Measurements from ENCODE around the gene EVX2.
A peak's percentile ranks its signal among the peaks of the same experiment; 100 is the strongest.

EVX2 gene

DNA sequence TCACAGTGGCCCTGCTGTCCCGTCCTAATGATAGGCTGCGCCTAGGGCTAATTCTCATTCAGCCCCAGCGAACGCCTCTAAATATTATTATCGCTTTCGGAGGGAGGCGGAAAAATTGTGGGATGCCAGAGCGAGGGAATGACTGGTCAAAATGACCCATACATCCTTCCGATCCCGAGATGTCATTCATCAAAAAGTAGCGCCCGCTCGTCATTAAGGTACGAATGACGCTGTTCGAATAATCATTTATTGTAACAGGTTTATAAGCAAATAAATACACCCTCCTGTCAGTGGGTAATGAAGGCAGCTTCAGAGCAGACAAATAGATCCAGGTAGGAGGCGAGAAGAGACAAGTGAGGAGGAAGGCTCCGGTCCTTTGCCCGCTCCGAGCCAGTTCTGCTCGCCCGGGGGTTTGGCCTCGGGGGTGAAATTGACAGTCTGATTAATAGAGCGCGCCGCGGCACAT is at the start of gene EVX2:
Gene EVX2, minus strand, starts transcription at position 167 of the 466 bp plus-strand sequence. CDS start 186 bp downstream, outside the sequence.
- no peak within 1 kb of the TSS for H3K4me3 ChIP-seq (replicated peaks; ENCODE audit: low read depth, low read length)
- DNase-seq (ENCODE audit: extremely low read depth, insufficient read length): no peak
- TF ChIP-seq, protein P1, sequence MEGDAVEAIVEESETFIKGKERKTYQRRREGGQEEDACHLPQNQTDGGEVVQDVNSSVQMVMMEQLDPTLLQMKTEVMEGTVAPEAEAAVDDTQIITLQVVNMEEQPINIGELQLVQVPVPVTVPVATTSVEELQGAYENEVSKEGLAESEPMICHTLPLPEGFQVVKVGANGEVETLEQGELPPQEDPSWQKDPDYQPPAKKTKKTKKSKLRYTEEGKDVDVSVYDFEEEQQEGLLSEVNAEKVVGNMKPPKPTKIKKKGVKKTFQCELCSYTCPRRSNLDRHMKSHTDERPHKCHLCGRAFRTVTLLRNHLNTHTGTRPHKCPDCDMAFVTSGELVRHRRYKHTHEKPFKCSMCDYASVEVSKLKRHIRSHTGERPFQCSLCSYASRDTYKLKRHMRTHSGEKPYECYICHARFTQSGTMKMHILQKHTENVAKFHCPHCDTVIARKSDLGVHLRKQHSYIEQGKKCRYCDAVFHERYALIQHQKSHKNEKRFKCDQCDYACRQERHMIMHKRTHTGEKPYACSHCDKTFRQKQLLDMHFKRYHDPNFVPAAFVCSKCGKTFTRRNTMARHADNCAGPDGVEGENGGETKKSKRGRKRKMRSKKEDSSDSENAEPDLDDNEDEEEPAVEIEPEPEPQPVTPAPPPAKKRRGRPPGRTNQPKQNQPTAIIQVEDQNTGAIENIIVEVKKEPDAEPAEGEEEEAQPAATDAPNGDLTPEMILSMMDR (IDR thresholded peaks at IDR 0.05; ENCODE audit: insufficient read depth, low read length, poor library complexity, severe bottlenecking): no peak
- H3K36me3 ChIP-seq (ENCODE audit: control insufficient read depth, insufficient read depth, low read length): no peaks in the 10 kb centered on the region
- H3K27me3 ChIP-seq (replicated peaks; ENCODE audit: control insufficient read depth, insufficient read depth, low read length): peaks cover 3% of the 10 kb centered on the region

GRCh38 chr2:176133389-176133788 is 49.6 kb upstream of the EVX2 start:
- DNase-seq (ENCODE audit: extremely low read depth, insufficient read length): no peak
- TF ChIP-seq, protein P1 (IDR thresholded peaks at IDR 0.05; ENCODE audit: insufficient read depth, low read length, poor library complexity, severe bottlenecking): no peak
- H3K27me3 ChIP-seq (replicated peaks; ENCODE audit: control insufficient read depth, insufficient read depth, low read length): no peaks in the 10 kb centered on the region
- no peaks in the 10 kb centered on the region for H3K36me3 ChIP-seq (ENCODE audit: control insufficient read depth, insufficient read depth, low read length)
- no peak overlapping the region for H3K4me3 ChIP-seq (replicated peaks; ENCODE audit: low read depth, low read length)

DNA sequence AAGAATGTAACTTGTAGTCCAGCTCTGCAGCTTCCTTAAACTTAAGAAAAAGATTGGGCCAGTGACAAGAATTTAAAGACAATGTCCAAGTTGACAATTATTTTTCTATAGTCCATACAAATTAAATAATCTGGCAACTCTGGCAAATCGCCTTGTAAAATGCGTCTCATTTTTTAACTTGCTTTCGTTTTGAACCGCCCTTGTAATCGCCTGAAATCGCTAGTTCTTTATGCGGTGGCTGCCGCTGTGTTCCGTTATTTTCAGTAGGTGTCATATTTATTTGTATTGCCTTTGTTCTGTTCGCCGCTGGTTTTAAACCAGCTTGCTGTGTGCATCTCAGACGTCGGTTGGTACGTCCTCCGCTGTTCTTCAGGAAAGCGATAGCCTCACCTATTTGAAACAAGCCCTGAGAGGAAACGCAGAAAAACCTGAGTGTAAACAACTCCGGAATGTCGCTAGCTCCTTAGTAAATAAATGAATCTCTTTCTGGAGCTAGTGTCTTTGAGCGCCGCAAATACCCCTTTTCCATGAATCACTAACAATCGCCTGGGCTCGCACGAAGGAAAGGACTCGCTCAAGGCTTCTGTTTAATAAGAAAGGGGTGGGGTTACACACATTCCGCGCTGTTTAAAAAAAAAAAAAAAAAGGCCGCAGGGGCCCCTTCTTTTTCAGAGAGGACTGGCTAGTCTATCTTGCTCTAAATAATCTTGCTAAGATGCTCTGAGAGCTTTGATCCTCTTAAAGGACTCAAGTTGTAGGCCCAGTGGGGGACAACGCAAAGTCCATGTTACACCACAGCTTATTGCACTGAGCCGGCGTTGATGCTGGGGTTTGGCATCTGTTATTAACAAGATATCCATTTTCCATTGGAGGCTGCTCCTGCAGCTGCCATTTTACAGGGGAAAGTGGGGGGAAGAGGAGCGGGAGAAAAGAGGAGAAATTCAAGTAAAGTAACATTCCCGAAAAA is 48.7 kb upstream of the EVX2 start:
- DNase-seq (ENCODE audit: extremely low read depth, insufficient read length): no peak
- Histone ChIP-seq H3K27me3 (replicated peaks; ENCODE audit: control insufficient read depth, insufficient read depth, low read length) (no peaks in the 10 kb centered on the region), H3K36me3 (ENCODE audit: control insufficient read depth, insufficient read depth, low read length) (no peaks in the 10 kb centered on the region), H3K4me3 (replicated peaks; ENCODE audit: low read depth, low read length) (peak overlapping the region; percentile 47)
- TF ChIP-seq, protein P1 (IDR thresholded peaks at IDR 0.05; ENCODE audit: insufficient read depth, low read length, poor library complexity, severe bottlenecking): no peak

DNA sequence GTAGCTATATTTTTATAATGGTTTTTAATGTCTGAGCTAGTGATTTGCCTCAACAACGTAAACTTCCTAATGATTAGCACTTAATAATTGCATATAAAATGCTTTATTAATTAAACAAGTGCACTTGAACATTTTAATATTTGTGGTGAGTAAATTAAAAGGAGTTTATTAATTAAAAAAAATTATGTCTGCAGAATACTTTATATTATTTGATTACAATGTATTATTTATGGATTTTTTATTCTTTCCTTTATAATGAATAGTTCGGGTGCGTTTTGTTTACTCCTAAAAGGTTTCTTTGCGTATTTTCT is 48.0 kb upstream of the EVX2 start:
- TF ChIP-seq, protein P1 (IDR thresholded peaks at IDR 0.05; ENCODE audit: insufficient read depth, low read length, poor library complexity, severe bottlenecking): no peak
- Histone ChIP-seq H3K27me3 (replicated peaks; ENCODE audit: control insufficient read depth, insufficient read depth, low read length) (no peaks in the 10 kb centered on the region), H3K4me3 (replicated peaks; ENCODE audit: low read depth, low read length) (0 out of 2 replicates have a peak overlapping the region, but pooled peaks have one; percentile 47), H3K36me3 (ENCODE audit: control insufficient read depth, insufficient read depth, low read length) (no peaks in the 10 kb centered on the region)
- no peak for DNase-seq (ENCODE audit: extremely low read depth, insufficient read length)

DNA sequence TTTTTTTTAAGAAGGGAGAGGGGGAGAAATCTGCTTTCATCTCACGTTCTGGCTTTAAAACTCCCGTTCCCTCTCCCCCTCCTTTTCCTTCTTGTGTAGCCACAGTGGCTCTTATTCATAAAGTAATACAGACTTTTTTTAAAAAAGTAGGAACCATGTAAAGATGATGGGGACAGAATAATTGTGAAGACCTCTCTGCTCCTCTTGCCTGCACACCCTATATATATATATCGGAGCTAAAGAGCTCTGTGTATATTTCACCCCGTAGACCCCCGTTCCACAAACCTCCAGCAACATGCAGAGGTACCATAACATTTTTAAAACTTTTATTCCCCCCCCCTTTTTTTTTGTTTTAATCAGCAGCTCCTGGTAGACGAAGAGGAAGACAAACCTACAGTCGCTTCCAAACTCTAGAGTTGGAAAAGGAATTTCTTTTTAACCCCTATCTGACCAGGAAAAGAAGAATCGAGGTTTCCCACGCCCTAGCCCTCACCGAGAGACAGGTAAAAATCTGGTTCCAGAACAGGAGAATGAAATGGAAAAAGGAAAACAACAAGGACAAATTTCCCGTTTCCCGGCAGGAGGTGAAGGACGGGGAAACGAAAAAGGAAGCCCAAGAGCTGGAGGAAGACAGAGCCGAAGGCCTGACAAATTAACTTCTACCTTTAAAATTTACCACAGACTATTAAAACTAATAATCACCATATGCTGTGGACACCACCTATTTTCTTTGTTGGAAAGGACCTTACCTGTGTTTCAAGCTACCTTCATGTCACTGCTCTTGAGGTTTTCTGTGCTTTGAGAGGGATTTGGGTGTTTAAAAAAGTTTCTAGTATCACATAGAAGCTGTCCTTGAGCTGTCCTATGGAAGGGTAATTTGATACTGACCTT is 47.4 kb upstream of the EVX2 start:
- no peak overlapping the region for H3K4me3 ChIP-seq (replicated peaks; ENCODE audit: low read depth, low read length)
- H3K27me3 ChIP-seq (replicated peaks; ENCODE audit: control insufficient read depth, insufficient read depth, low read length): no peaks in the 10 kb centered on the region
- no peaks in the 10 kb centered on the region for H3K36me3 ChIP-seq (ENCODE audit: control insufficient read depth, insufficient read depth, low read length)
- TF ChIP-seq, protein P1 (IDR thresholded peaks at IDR 0.05; ENCODE audit: insufficient read depth, low read length, poor library complexity, severe bottlenecking): no peak
- DNase-seq (ENCODE audit: extremely low read depth, insufficient read length): no peak
